Right cardiac atrium (tissue), 5 donors: Measurements from ENCODE around the gene KDSR. TPM values are rescaled to one million over a fixed set of nuclear protein-coding genes. Genes with fewer than 3 reads are reported as not detected.
A peak's percentile ranks its signal among the peaks of the same experiment; 100 is the strongest.

ENCODE experiments used
- ATAC-seq, 2 donors: fragments of 200-7000 bp; cut with Tn5 transposase; one replicate each; pipeline versions ENCODE4 v1.8.0 to v1.9.1; 2020; ENCODE audit warnings: moderate library complexity in 2 of 2, mild to moderate bottlenecking in 1 of 2
- DNase-seq, 3 donors: peaks; one replicate each; pipeline ENCODE4 v3.0.0-alpha.2; 2020
- H3K27ac ChIP-seq: one replicate; pipeline ENCODE4 v1.5.1; 2013; ENCODE audit warnings: mild to moderate bottlenecking, low read length, control low read depth, moderate library complexity
- H3K27me3 ChIP-seq: one replicate; pipeline ENCODE4 v1.6.1; 2013; ENCODE audit not compliant: control insufficient read depth, insufficient read depth
- H3K4me1 ChIP-seq: one replicate; pipeline ENCODE4 v1.6.1; 2013; ENCODE audit warnings: low read length; ENCODE audit not compliant: control insufficient read depth, insufficient read depth
- H3K4me3 ChIP-seq: one replicate; pipeline ENCODE4 v1.5.1; 2013; ENCODE audit warnings: low read length, control low read depth
- H3K9me3 ChIP-seq: one replicate; pipeline ENCODE4 v1.6.1; 2013; ENCODE audit warnings: low read length; ENCODE audit not compliant: control insufficient read depth
- WGBS: extraction: QIAGEN DNeasy Blood & Tissue Kit; methylation state at CpG from one replicate; pipeline ENCODE4 v1.1.7; 2013; 5-methylcytosine and 5-hydroxymethylcytosine counted together
- intact Hi-C, 4 donors: fragments of 100-400 bp; cut with DNase I; formaldehyde crosslinking; loops; one replicate each; pipeline versions ENCODE4 v1.11.0 to v1.14.0; 2022 to 2023
- polyA plus RNA-seq: library from polyadenylated mRNA; stranded (reverse); fragments of 200-250 nt; gene quantifications from one replicate; pipeline ENCODE4 v1.2.3, GENCODE V29; 2013
- total RNA-seq, 4 donors: library from RNA; stranded (reverse); fragmentation: NEBNext Ultra II Directional; extraction: Animal tissue kit (Norgen Biotek cat#: 25700); gene quantifications; one replicate each; pipeline ENCODE4 v1.2.1, GENCODE V29; 2021
- donor health status: healthy with polysubstance abuse.
- donor health status: DM: no; HTN: yes; CAD: no.
- donor health status: DM: no; HTN: no; CAD: no.
- donor health status: DM: no; HTN: yes; CAD: no; lungs with severe emphysema.
- donor health status: DM: yes; HTN: yes; CAD: no.

KDSR gene
- total and polyA plus RNA-seq, 5 donors, result 21.8 to 49.9 (median 48.4) TPM

DNA sequence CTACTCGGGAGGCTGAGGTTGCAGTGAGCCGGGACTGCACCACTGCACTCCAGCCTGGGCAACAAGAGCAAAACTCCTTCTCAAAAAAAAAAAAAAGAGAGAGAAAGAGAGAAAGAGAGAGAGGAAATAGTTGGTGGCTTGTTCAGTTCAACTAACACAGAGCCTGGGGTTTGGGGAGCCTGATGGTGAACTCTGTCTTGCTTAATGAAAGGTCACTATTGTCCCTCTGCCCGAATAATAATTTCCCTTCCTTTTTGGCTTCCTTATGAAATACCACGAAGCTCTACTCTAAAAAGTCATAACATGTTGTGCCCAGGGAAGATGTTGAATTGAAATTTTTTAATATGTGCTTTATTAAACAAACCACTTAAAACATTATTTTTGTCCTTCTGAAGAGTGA lies 64.8 kb downstream of the KDSR start:
- ATAC-seq, result peak; percentile 28 to 37
- no peak for DNase-seq
- H3K4me3 ChIP-seq, result no peak overlapping the region
- no peaks in the 10 kb centered on the region for H3K27me3 ChIP-seq
- peaks cover 4% of the 10 kb centered on the region for H3K4me1 ChIP-seq
- WGBS, result 55% methylated on average over 4 of the region's 4 CpGs
- no peak overlapping the region for H3K27ac ChIP-seq
- intact Hi-C loops, result no loop called here
- no peaks in the 10 kb centered on the region for H3K9me3 ChIP-seq

DNA sequence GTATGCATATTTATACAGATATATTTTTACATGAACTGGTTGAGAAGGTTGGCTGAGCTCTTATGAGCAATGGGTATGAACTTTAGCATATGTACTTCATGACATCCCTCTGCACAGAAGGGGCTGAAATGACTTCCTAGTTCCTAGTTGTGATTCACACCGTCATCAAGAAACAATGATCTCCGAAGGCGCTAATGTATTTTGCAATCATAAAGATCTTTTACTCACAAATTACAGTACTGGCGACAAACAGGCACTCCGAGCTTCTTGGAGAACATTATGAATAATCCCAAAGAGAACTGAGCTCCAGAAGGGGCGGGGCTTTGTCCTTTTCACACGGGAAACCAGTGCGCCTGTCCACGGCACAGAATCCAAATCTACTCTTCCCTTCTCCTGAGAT lies 65.6 kb downstream of the KDSR start:
- no peaks in the 10 kb centered on the region for H3K27me3 ChIP-seq
- H3K27ac ChIP-seq, result no peak overlapping the region
- peak; percentile 37 to 63 (median 58) for DNase-seq
- peaks cover 4% of the 10 kb centered on the region for H3K4me1 ChIP-seq
- 70% methylated on average over 9 of the region's 9 CpGs for WGBS
- H3K4me3 ChIP-seq, result no peak overlapping the region
- intact Hi-C loops, result no loop called here
- no peaks in the 10 kb centered on the region for H3K9me3 ChIP-seq
- peak in 1 of 2 donors; percentile 49 for ATAC-seq

GRCh38 chr18:63299837-63300745 lies 66.9 kb downstream of the KDSR start:
- no peaks in the 10 kb centered on the region for H3K27me3 ChIP-seq
- 74% methylated on average over 5 of the region's 5 CpGs for WGBS
- no peaks in the 10 kb centered on the region for H3K9me3 ChIP-seq
- no peak overlapping the region for H3K4me3 ChIP-seq
- H3K4me1 ChIP-seq, result no peaks in the 10 kb centered on the region
- intact Hi-C loops, result no loop called here
- H3K27ac ChIP-seq, result no peak overlapping the region
- DNase-seq (no peak), ATAC-seq (no peak)

DNA sequence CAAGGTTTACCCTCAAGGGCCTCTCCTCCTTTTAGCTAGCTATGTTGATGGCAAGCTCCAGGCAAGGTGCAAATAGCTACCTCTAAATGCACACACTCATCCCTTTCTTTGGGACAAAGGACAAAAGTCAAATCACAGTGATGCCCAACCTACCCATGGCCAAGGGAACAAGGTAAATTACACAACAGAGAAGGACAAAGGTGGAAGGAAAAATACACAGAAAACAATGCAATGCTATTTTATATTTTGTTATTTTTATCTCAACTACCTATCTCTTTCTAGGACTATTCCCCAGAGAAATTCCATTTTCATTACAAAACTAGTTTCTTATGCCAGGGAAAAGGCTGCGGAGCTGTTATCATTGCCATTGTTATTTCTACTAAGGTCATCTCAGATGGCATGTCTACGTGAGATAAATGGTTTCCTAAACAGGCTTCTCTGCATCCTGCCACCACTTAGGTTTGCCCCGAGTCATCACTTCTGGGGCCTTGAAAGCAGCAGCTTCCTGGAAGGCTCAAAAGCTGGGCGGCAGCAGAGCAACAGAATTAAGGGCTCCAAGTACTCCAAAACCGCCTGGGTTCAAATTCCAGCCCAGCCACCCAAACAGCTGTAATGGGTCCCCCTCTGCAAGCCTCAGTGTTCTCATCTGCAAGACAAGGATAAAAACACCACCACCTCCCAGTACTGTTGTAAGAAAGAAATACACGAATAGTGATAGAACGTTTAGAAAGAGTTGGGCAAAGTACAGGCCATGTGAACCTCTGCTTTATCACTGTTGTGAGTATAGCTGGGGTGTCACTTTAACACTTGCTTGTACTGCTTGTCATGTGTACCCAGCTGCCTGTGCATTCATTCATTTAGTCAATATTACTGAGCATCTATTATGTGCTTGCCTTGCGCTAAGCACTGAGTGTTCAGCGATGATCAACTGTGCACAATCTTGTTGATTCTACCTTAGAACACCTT lies 68.3 kb downstream of the KDSR start:
- DNase-seq (no peak), ATAC-seq (peak in 1 of 2 donors; percentile 36)
- Histone ChIP-seq H3K27ac (no peak overlapping the region), H3K9me3 (no peaks in the 10 kb centered on the region), H3K27me3 (no peaks in the 10 kb centered on the region), H3K4me3 (no peak overlapping the region), H3K4me1 (no peaks in the 10 kb centered on the region)
- 71% methylated on average over 9 of the region's 9 CpGs for WGBS
- intact Hi-C loops, result no loop called here

DNA sequence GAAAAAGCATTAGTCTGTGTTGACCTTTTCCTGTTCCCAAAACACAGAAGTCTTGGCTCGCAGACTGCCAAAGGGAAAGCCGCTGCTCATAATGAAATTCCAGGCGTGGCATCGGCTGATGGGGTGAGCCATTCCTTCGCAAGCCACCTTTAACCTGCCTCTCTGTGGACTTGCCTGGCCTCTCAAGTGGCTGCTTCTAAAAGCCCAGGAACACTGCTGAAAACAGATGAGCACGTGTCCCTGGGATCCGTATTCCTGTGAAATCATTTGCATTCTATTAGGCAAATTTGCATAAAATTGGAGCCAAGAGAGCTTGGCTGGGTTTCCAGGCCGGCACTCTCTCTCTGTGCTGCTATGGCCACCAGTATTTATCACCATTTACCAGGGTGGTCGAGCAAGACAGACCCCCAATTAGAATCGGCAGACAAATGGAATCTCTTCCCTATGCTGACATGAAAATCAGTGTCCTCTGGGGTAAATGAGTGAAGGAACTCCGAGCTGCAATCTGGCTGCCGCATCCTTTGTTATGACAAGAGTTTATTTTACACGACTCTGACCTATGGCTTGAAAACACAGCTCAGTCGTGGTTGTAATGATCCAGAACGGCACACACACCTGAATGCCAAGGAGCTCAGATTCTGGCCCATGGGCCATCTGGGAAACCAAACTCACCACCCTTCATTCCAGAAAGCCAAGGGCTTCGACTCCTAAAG lies 69.2 kb downstream of the KDSR start:
- DNase-seq (peak in 2 of 3 donors; percentile 16 to 36), ATAC-seq (no peak)
- no peaks in the 10 kb centered on the region for H3K4me1 ChIP-seq
- 59% methylated on average over 16 of the region's 16 CpGs for WGBS
- intact Hi-C loops, result no loop called here
- H3K27me3 ChIP-seq, result no peaks in the 10 kb centered on the region
- no peaks in the 10 kb centered on the region for H3K9me3 ChIP-seq
- no peak overlapping the region for H3K4me3 ChIP-seq
- no peak overlapping the region for H3K27ac ChIP-seq

- H3K4me1 ChIP-seq, result peaks cover 5% of the 10 kb centered on the region
- 64% methylated on average over 4 of the region's 4 CpGs for WGBS
- no peaks in the 10 kb centered on the region for H3K27me3 ChIP-seq
- intact Hi-C loops, result no loop called here
- DNase-seq (peak in 1 of 3 donors; percentile 35), ATAC-seq (no peak)
- no peak overlapping the region for H3K27ac ChIP-seq
- no peak overlapping the region for H3K4me3 ChIP-seq
- H3K9me3 ChIP-seq, result no peaks in the 10 kb centered on the region
These were observed 73.1 kb downstream of the KDSR start for GRCh38 chr18:63293935-63294334.

DNA sequence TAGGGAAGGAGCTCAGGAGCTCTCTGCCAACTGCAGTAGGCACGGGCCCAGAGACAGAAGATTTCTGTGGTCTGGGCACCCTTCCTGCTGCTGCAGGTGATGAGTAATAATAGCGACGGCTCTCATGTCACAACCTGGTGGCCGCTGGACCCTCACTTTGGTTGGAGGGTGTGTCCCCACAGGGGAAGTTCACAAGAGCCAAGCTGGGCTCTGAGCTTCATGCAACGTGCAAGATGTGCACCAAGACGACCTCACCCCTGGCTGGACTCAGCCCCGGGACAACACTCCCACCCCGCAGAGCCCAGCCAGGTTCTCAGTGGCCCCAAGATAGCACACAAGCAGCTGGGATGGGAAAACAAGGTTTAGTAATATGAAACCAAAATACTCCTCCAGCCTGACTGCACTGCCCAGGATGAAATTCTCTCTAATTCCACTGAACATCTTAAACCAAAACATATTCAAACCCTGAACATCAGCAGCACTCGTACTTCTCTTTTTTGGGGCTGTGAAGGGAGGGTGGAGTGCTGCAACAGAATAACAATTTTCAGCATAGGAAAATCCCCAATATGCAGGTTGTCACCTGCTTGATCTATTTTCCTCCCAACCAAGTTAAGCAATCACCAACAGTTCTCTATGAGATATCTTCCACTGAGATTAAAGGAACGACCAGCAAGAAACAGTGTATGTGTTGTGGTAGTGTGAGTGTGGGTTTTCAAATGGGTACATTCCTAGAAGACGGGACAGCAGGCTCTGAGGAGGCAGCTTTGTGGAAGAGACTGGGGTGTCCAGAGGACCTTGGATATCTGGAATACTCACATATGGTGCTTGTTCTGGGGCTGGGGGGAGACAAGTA lies 73.9 kb downstream of the KDSR start:
- Histone ChIP-seq H3K27me3 (no peaks in the 10 kb centered on the region), H3K9me3 (no peaks in the 10 kb centered on the region), H3K27ac (no peak overlapping the region), H3K4me1 (peaks cover 5% of the 10 kb centered on the region), H3K4me3 (no peak overlapping the region)
- 64% methylated on average over 11 of the region's 11 CpGs for WGBS
- intact Hi-C loops, result no loop called here
- peak in 2 of 3 donors; percentile 35 to 41 for DNase-seq
- peak in 1 of 2 donors; percentile 28 for ATAC-seq

DNA sequence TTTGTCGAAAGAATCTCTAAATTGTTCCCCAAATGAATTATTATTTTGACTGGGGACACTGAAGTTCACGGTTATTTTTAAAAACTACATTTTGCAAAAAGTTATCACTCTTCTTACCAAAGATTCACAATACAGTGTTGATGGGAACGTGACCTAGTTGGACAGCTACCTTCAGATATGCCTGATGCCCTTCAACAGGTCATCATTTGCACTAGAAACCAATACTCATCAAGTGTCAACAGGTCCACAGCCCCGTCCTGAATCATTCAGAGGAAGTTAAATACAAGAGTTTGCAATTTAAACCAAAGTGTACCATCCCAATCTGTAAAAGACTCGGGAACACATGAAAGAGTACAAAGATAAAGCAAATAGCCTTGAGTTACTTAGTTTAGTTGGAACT lies 75.7 kb downstream of the KDSR start:
- H3K27me3 ChIP-seq, result no peaks in the 10 kb centered on the region
- DNase-seq (no peak), ATAC-seq (no peak)
- H3K9me3 ChIP-seq, result no peaks in the 10 kb centered on the region
- H3K4me3 ChIP-seq, result no peak overlapping the region
- intact Hi-C loops, result no loop called here
- WGBS, result 63% methylated on average over 5 of the region's 5 CpGs
- no peak overlapping the region for H3K27ac ChIP-seq
- H3K4me1 ChIP-seq, result peaks cover 11% of the 10 kb centered on the region

- H3K9me3 ChIP-seq, result no peaks in the 10 kb centered on the region
- DNase-seq (no peak), ATAC-seq (no peak)
- intact Hi-C loops, result no loop called here
- H3K27me3 ChIP-seq, result no peaks in the 10 kb centered on the region
- H3K4me1 ChIP-seq, result peaks cover 12% of the 10 kb centered on the region
- H3K4me3 ChIP-seq, result no peak overlapping the region
- no peak overlapping the region for H3K27ac ChIP-seq
- 69% methylated on average over 7 of the region's 7 CpGs for WGBS
These were observed 76.2 kb downstream of the KDSR start for GRCh38 chr18:63290821-63291200.
